Osteoblast (primary cell): Measurements from ENCODE around the gene POU6F2. TPM values are rescaled to one million over a fixed set of nuclear protein-coding genes. Genes with fewer than 3 reads are reported as not detected.

Experiments used
- DNase-seq: peaks from one replicate; pipeline ENCODE4 v3.0.0; 2011; ENCODE audit warnings: low spot score, mixed read lengths; ENCODE audit not compliant: insufficient read length; ENCODE audit errors: missing footprints
- H2AFZ ChIP-seq: 2 replicates; pipeline ENCODE4 v1.6.0; 2011; ENCODE audit warnings: mild to moderate bottlenecking, low read length
- H3K27ac ChIP-seq: 2 replicates; pipeline ENCODE4 v1.5.1; 2011; ENCODE audit warnings: mild to moderate bottlenecking, low read depth, low read length, moderate library complexity
- H3K27me3 ChIP-seq: 2 replicates; pipeline ENCODE4 v1.6.0; 2012; ENCODE audit warnings: mild to moderate bottlenecking, control low read depth, inconsistent platforms, low read length, moderate library complexity; ENCODE audit not compliant: insufficient read depth
- H3K36me3 ChIP-seq: 2 replicates; pipeline ENCODE4 v1.5.1; 2011; ENCODE audit warnings: mild to moderate bottlenecking, low read length, control low read depth, moderate library complexity; ENCODE audit not compliant: insufficient read depth
- H3K4me1 ChIP-seq: 2 replicates; pipeline ENCODE4 v1.5.1; 2011; ENCODE audit warnings: mild to moderate bottlenecking, low read length, control low read depth, moderate library complexity; ENCODE audit not compliant: insufficient read depth
- H3K4me2 ChIP-seq: 2 replicates; pipeline ENCODE4 v1.6.0; 2011; ENCODE audit warnings: mild to moderate bottlenecking, low read length; ENCODE audit not compliant: insufficient read depth
- H3K4me3 ChIP-seq: fragments of 200-600 bp; sonication (generic); 3 replicates; pipeline ENCODE4 v1.5.1; 2012; ENCODE audit warnings: mild to moderate bottlenecking, low read length, inconsistent platforms; ENCODE audit not compliant: insufficient read depth
- H3K79me2 ChIP-seq: 2 replicates; pipeline ENCODE4 v1.6.0; 2012; ENCODE audit warnings: mild to moderate bottlenecking, low read length, control low read depth, inconsistent platforms; ENCODE audit not compliant: insufficient read depth
- H3K9me3 ChIP-seq: 2 replicates; pipeline ENCODE4 v1.5.1; 2011; ENCODE audit warnings: low read depth, low read length, control low read depth
- H4K20me1 ChIP-seq: 2 replicates; pipeline ENCODE4 v1.6.0; 2012; ENCODE audit warnings: mild to moderate bottlenecking, low read length, control low read depth; ENCODE audit not compliant: insufficient read depth
- total RNA-seq: library from RNA; depleted of rRNA; stranded (reverse); fragments of >200 nt; gene quantifications from 2 replicates; pipeline ENCODE4 v1.2.3, GENCODE V29; 2012
- TF ChIP-seq, protein P1 (sequence below): IDR thresholded peaks from 2 replicates; pipeline ENCODE4 v1.5.1; 2011; ENCODE audit warnings: mild to moderate bottlenecking, low read depth, low read length, moderate library complexity; ENCODE audit errors: extremely low read depth

Gene POU6F2
- total RNA-seq, 1 donor, result not detected

DNA sequence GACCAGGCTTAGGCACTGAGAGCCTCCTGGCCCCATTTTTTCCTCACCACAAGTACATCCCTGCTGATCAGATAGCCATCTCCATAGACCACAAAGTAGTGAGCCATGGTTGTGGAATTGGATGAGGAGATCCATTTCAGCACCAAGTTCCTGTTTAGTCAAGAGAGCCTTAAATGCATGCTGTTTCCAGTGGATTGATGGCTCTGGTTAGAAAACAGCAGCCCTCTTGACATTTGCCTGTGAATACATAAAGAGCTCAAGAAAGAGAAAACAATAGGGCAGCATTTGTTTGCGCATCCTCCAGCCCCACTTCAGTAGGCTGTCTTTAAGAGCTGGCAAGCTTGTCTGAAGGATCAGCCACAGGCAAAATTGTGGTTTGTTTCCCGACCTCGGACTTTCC, 251.2 kb downstream of the POU6F2 start:
- H2AFZ ChIP-seq, result no peak overlapping the region
- TF ChIP-seq, protein P1, sequence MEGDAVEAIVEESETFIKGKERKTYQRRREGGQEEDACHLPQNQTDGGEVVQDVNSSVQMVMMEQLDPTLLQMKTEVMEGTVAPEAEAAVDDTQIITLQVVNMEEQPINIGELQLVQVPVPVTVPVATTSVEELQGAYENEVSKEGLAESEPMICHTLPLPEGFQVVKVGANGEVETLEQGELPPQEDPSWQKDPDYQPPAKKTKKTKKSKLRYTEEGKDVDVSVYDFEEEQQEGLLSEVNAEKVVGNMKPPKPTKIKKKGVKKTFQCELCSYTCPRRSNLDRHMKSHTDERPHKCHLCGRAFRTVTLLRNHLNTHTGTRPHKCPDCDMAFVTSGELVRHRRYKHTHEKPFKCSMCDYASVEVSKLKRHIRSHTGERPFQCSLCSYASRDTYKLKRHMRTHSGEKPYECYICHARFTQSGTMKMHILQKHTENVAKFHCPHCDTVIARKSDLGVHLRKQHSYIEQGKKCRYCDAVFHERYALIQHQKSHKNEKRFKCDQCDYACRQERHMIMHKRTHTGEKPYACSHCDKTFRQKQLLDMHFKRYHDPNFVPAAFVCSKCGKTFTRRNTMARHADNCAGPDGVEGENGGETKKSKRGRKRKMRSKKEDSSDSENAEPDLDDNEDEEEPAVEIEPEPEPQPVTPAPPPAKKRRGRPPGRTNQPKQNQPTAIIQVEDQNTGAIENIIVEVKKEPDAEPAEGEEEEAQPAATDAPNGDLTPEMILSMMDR, result no peak

DNA sequence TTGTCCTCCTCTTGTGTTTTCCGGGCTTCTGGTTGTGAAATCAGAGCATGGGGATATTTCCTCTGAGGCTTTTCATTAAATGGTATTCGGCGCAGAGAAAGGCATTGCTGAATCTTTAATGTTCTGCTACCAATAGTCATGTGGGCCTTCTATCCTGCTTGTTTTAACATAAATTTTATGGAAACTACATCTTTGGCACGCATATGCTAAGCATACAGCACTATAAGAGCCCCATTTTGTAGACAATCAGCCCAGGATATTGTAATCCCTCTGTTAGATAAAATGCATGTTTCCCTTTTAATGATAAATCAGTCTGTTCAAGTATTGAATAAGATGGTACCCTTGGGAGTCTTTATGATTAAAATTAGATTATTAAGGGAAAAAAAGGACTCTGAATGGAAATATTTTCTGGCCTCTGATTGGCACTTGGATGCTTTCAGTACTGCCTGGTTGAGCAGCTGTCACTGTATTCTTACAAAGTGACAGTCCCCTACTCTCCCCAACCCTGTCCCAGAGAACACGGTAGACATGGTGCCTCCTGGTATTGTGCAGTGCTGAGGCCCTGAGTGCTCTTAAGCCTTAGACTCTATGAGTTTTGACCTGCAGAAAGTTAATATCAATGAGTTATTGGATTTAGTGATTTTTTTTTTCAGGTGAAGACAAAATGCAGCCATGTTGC, 256.3 kb downstream of the POU6F2 start:
- TF ChIP-seq, protein P1, result no peak
- no peaks in the 10 kb centered on the region for H3K79me2 ChIP-seq
- no peaks in the 10 kb centered on the region for H3K4me1 ChIP-seq
- no peak overlapping the region for H2AFZ ChIP-seq
- no peak overlapping the region for H3K27ac ChIP-seq
- DNase-seq, result no peak
- no peaks in the 10 kb centered on the region for H3K27me3 ChIP-seq
- no peaks in the 10 kb centered on the region for H4K20me1 ChIP-seq
- H3K36me3 ChIP-seq, result no peaks in the 10 kb centered on the region
- H3K4me2 ChIP-seq, result no peak overlapping the region
- H3K9me3 ChIP-seq, result no peaks in the 10 kb centered on the region
- no peak overlapping the region for H3K4me3 ChIP-seq

More for the DNA sequence above, 251.2 kb downstream of the POU6F2 start:
- Histone ChIP-seq H3K36me3 (no peaks in the 10 kb centered on the region), H4K20me1 (no peaks in the 10 kb centered on the region), H3K4me1 (no peaks in the 10 kb centered on the region), H3K4me3 (no peak overlapping the region), H3K27me3 (no peaks in the 10 kb centered on the region), H3K9me3 (no peaks in the 10 kb centered on the region), H3K27ac (no peak overlapping the region), H3K79me2 (no peaks in the 10 kb centered on the region), H3K4me2 (no peak overlapping the region)
- DNase-seq, result no peak

DNA sequence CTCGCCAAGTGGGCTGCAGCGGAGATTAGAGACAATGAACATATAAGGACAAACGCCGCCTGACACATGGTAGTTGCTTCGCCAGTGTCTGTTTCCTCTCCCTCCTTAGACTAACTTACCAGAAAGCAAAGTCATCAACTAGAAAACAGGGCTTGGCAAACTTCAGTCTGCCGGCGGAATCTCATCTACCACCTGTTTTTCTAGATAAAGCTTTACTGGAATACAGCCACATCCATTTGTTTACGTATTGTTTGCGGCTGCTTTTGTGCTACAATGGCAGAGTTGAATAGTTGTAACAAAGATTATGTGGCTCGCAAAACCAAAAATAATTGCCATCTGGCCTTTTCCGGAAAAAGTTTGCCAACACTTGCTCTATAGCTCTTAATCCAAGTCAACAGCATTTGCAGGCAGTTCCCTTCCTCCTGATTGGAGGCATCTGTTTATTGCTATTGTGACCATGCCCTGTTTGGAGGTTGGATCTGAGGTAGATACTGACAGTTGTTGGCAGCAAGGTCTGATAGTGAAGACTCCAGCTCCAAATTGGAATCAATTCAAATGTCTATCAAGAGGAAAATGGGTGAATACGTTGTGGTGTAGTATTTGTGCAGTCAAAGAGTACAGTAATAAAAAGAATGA, 260.6 kb downstream of the POU6F2 start:
- no peaks in the 10 kb centered on the region for H3K4me1 ChIP-seq
- TF ChIP-seq, protein P1, result no peak
- no peaks in the 10 kb centered on the region for H3K79me2 ChIP-seq
- no peaks in the 10 kb centered on the region for H4K20me1 ChIP-seq
- H3K27me3 ChIP-seq, result no peaks in the 10 kb centered on the region
- no peaks in the 10 kb centered on the region for H3K9me3 ChIP-seq
- H3K4me3 ChIP-seq, result no peak overlapping the region
- no peak overlapping the region for H3K27ac ChIP-seq
- no peaks in the 10 kb centered on the region for H3K36me3 ChIP-seq
- no peak overlapping the region for H2AFZ ChIP-seq
- no peak overlapping the region for H3K4me2 ChIP-seq
- no peak for DNase-seq

DNA sequence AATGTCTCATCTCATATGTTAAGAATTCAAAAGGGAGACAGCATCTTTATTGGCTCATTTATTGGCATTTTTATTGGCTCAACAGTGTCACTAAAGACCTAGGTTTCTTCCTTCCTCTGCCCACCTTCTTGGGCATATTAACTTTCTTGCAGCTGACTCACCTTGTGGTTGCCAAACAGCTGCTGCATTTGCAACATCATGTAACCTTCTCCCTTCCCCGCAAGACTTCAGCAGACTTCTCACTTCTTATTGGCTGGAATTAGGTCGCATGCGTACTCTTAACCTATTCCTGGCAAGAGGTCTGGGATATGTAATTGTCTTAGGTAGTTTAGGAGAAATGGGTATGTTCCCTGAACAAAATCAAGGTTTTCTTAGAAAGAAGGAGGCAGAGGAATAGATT, 263.2 kb downstream of the POU6F2 start:
- Histone ChIP-seq H3K27ac (no peak overlapping the region), H3K79me2 (no peaks in the 10 kb centered on the region), H2AFZ (no peak overlapping the region), H3K4me3 (no peak overlapping the region), H3K36me3 (no peaks in the 10 kb centered on the region), H4K20me1 (no peaks in the 10 kb centered on the region), H3K9me3 (no peaks in the 10 kb centered on the region), H3K27me3 (no peaks in the 10 kb centered on the region), H3K4me2 (no peak overlapping the region), H3K4me1 (no peaks in the 10 kb centered on the region)
- DNase-seq, result no peak
- TF ChIP-seq, protein P1, result no peak
